Measurements from ENCODE around the gene DCPS.
"Not testable (repeated sequence)": the region's sequence is repeated elsewhere in the genome, so short reads cannot be mapped to it uniquely, and the experiment has no call there.

The DCPS gene

DNA sequence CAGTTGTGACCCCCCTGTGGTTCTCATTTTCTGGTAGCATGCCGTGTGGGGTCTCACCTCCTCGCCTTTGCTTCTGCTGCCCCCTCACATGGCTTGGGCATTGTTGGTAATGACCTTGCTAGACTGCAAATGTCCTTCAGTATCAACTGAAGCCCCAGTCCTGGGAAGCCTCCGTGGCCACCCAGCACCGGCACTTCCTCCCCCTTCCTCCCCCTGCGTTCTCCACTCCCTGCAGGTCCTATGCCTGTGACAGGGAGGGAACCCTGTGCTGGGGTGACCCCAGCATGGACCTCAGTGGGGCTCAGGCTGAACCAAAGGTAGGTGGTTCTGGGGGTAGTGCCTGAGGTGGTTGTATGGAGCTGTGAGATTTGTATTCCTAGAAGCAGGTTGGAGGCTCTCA lies 57.5 kb downstream of the DCPS start:
- no peak for DNase-seq
- WGBS (ENCODE audit: extremely low coverage, insufficient coverage, low lambda C conversion rate), result no CpG with 5 or more reads among the region's 5 CpGs
- Histone ChIP-seq H2BK120ac (ENCODE audit: low read depth, low read length) (no peak overlapping the region), H3K27me3 (ENCODE audit: insufficient read depth, low read length, poor library complexity) (no peaks in the 10 kb centered on the region), H3K56ac (ENCODE audit: low read length) (no peak overlapping the region), H3K23ac (ENCODE audit: low read length) (no peak overlapping the region), H3K9ac (ENCODE audit: low read length) (no peak overlapping the region), H2AK5ac (ENCODE audit: low read length) (no peak overlapping the region), H2BK15ac (replicated peaks; ENCODE audit: low read depth) (no peak overlapping the region), H3K4me1 (ENCODE audit: control insufficient read depth, low read depth, low read length) (no peaks in the 10 kb centered on the region), H3K4me2 (ENCODE audit: low read length) (no peak overlapping the region), H3K27ac (ENCODE audit: low read depth, low read length) (no peak overlapping the region), H4K5ac (ENCODE audit: low read length) (no peak overlapping the region), H4K8ac (ENCODE audit: low read depth, low read length) (no peak overlapping the region), H3K4me3 (ENCODE audit: low read length) (no peak overlapping the region), H3K79me1 (ENCODE audit: low read length) (peaks cover 11% of the 10 kb centered on the region), H3K4ac (ENCODE audit: low read depth, low read length) (no peak overlapping the region), H3K36me3 (ENCODE audit: control insufficient read depth, insufficient read depth, low read length) (no peaks in the 10 kb centered on the region), H2BK5ac (ENCODE audit: low read length) (no peak overlapping the region), H3K79me2 (ENCODE audit: control insufficient read depth, insufficient read depth, low read length) (peaks cover 2% of the 10 kb centered on the region), H3K18ac (ENCODE audit: low read length) (no peak overlapping the region)

DNA sequence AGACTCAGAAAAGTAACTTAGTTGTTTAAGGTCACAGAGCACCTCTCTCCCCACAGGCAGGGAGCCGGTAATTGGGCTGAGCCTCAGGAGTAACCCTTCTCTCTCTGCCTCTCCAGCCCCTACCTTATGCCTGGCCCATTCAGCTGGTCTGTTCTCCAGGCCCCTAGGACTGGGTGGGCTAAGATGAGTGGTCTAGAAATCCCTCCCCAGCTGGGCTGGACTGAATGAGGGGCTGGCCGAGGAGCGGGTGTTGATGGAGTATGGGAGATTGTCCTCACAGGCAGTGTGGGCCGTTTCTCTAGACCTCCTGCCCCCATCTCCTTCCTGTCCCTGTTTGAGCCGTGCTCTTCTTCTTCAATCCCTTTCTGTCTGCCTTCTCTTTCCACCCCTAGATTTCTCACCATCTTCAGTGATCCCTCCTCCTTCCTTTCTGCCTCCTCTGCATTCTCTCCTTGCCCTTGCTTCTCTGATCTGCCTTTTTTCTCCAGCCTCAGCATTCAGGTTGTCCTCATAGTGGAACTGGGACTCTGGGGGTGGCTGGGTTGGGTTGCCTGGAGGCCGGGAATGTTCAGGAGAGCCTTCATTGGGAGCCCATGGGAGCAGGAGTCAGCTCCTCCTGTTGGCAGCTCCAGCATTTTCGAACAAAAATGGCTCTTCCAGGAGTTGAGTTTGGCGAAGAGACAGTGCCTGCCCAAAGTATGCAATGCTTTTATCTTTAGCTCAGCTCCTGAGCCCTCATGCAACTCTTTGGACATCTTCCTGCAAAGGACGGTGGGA lies 59.2 kb downstream of the DCPS start:
- whole genome bisulfite sequencing (ENCODE audit: extremely low coverage, insufficient coverage, low lambda C conversion rate), result no CpG with 5 or more reads among the region's 9 CpGs
- no peak overlapping the region for H2AK5ac ChIP-seq (ENCODE audit: low read length)
- H3K4me2 ChIP-seq (ENCODE audit: low read length), result no peak overlapping the region

DNA sequence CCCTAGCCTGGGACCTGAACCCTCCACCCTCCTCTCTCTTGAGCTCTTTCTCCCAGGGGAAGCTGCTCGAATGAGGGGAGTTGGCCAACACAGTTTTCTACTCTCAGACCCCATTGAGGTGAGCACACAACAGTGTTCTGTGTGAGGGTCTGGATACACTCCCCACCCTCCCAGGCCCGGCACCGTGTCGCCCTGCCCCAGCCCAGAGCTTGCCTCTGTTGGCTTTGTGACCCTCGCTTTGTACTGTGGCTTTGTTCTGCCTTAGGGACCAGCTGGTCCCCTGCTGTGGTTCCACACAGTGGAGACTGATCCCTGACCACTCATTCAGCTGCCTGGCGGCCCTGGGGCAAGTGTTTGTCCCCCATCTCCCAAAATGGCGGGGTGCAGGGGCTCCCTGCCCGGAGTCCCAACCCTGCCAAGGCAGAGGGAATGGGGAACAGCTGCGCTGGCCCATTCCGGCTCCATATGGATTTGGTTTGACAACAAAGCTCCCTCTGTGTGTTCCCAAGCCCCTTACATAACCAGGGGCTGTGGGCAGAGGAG lies 59.9 kb downstream of the DCPS start:
- Histone ChIP-seq H3K9ac (ENCODE audit: low read length) (no peak overlapping the region), H2AK5ac (ENCODE audit: low read length) (no peak overlapping the region), H3K23ac (ENCODE audit: low read length) (no peak overlapping the region), H3K4ac (ENCODE audit: low read depth, low read length) (no peak overlapping the region), H3K4me3 (ENCODE audit: low read length) (no peak overlapping the region), H4K5ac (ENCODE audit: low read length) (no peak overlapping the region), H3K79me2 (ENCODE audit: control insufficient read depth, insufficient read depth, low read length) (no peaks in the 10 kb centered on the region), H2BK5ac (ENCODE audit: low read length) (no peak overlapping the region), H3K27ac (ENCODE audit: low read depth, low read length) (no peak overlapping the region), H4K8ac (ENCODE audit: low read depth, low read length) (no peak overlapping the region), H3K79me1 (ENCODE audit: low read length) (peaks cover 8% of the 10 kb centered on the region), H3K36me3 (ENCODE audit: control insufficient read depth, insufficient read depth, low read length) (no peaks in the 10 kb centered on the region), H3K27me3 (ENCODE audit: insufficient read depth, low read length, poor library complexity) (no peaks in the 10 kb centered on the region), H3K4me1 (ENCODE audit: control insufficient read depth, low read depth, low read length) (peaks cover 2% of the 10 kb centered on the region), H2BK120ac (ENCODE audit: low read depth, low read length) (no peak overlapping the region), H3K56ac (ENCODE audit: low read length) (no peak overlapping the region), H3K18ac (ENCODE audit: low read length) (no peak overlapping the region), H3K4me2 (ENCODE audit: low read length) (no peak overlapping the region), H2BK15ac (replicated peaks; ENCODE audit: low read depth) (no peak overlapping the region)
- DNase-seq, result no peak
- WGBS (ENCODE audit: extremely low coverage, insufficient coverage, low lambda C conversion rate), result no CpG with 5 or more reads among the region's 10 CpGs

More for the DNA sequence above, 59.2 kb downstream of the DCPS start:
- Histone ChIP-seq H3K27ac (ENCODE audit: low read depth, low read length) (no peak overlapping the region), H3K4me1 (ENCODE audit: control insufficient read depth, low read depth, low read length) (peaks cover 2% of the 10 kb centered on the region), H3K9ac (ENCODE audit: low read length) (no peak overlapping the region), H4K5ac (ENCODE audit: low read length) (no peak overlapping the region), H2BK15ac (replicated peaks; ENCODE audit: low read depth) (no peak overlapping the region), H3K36me3 (ENCODE audit: control insufficient read depth, insufficient read depth, low read length) (no peaks in the 10 kb centered on the region), H3K79me1 (ENCODE audit: low read length) (peaks cover 8% of the 10 kb centered on the region), H3K27me3 (ENCODE audit: insufficient read depth, low read length, poor library complexity) (no peaks in the 10 kb centered on the region), H2BK5ac (ENCODE audit: low read length) (no peak overlapping the region), H3K4ac (ENCODE audit: low read depth, low read length) (no peak overlapping the region), H3K23ac (ENCODE audit: low read length) (no peak overlapping the region), H2BK120ac (ENCODE audit: low read depth, low read length) (no peak overlapping the region), H3K4me3 (ENCODE audit: low read length) (no peak overlapping the region), H4K8ac (ENCODE audit: low read depth, low read length) (no peak overlapping the region), H3K79me2 (ENCODE audit: control insufficient read depth, insufficient read depth, low read length) (no peaks in the 10 kb centered on the region), H3K18ac (ENCODE audit: low read length) (no peak overlapping the region), H3K56ac (ENCODE audit: low read length) (no peak overlapping the region)
- no peak for DNase-seq

DNA sequence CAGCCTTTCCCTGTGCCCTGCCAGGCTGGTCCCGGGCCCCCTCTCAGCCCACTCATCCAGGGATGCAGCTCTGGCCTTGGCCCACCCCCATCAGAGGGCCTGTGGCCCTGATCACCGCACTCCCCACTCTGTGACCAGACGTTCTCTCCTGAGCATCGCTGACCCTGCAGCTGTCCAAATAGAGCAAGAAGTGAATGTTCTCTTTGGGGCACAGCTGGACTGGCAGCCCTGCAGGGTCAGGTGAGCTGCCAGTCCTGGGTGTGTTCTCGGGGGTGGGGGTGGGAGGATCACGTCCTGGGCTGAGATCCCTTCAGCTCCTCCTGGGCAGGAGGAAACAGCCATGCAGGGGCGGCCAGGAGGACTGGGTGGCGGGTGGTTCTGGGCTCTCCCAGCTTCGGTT lies 60.9 kb downstream of the DCPS start:
- H4K5ac ChIP-seq (ENCODE audit: low read length); H3K4ac ChIP-seq (ENCODE audit: low read depth, low read length); H3K18ac ChIP-seq (ENCODE audit: low read length); H2BK5ac ChIP-seq (ENCODE audit: low read length); H2BK120ac ChIP-seq (ENCODE audit: low read depth, low read length); H3K79me2 ChIP-seq (ENCODE audit: control insufficient read depth, insufficient read depth, low read length); H2BK15ac ChIP-seq (replicated peaks; ENCODE audit: low read depth); H3K56ac ChIP-seq (ENCODE audit: low read length); H3K79me1 ChIP-seq (ENCODE audit: low read length); H3K4me1 ChIP-seq (ENCODE audit: control insufficient read depth, low read depth, low read length); H3K9ac ChIP-seq (ENCODE audit: low read length); H4K8ac ChIP-seq (ENCODE audit: low read depth, low read length); H3K36me3 ChIP-seq (ENCODE audit: control insufficient read depth, insufficient read depth, low read length); DNase-seq; H3K23ac ChIP-seq (ENCODE audit: low read length); H2AK5ac ChIP-seq (ENCODE audit: low read length); H3K4me2 ChIP-seq (ENCODE audit: low read length); H3K27me3 ChIP-seq (ENCODE audit: insufficient read depth, low read length, poor library complexity); H3K4me3 ChIP-seq (ENCODE audit: low read length); H3K27ac ChIP-seq (ENCODE audit: low read depth, low read length): not testable (repeated sequence)
- WGBS (ENCODE audit: extremely low coverage, insufficient coverage, low lambda C conversion rate), result no CpG with 5 or more reads among the region's 9 CpGs

DNA sequence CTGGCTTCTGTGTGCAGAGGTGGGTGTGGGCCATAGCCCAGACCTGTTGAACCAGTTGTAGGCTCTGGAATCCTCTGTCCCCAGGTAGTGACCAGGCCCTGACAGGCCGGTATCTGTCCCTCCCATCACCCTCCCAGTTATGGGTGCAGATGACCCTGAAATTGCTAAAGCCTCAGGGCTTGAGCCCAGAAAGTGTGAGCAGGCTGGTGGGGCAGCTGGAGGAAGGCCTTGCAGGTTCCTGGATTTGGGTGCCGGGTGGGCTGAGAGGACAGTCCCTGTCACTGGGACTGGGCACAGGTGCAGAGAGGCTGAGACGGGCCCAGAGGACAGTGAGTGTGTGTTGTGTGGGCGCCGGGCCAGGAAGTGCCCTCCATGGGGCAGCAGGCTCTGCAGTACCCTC lies 61.6 kb downstream of the DCPS start:
- not testable (repeated sequence) for H2BK5ac ChIP-seq (ENCODE audit: low read length); H3K79me1 ChIP-seq (ENCODE audit: low read length); H3K4me3 ChIP-seq (ENCODE audit: low read length); H3K4me1 ChIP-seq (ENCODE audit: control insufficient read depth, low read depth, low read length); H3K18ac ChIP-seq (ENCODE audit: low read length); H3K27ac ChIP-seq (ENCODE audit: low read depth, low read length); H2BK15ac ChIP-seq (replicated peaks; ENCODE audit: low read depth); H2AK5ac ChIP-seq (ENCODE audit: low read length); H2BK120ac ChIP-seq (ENCODE audit: low read depth, low read length); H3K23ac ChIP-seq (ENCODE audit: low read length); H3K36me3 ChIP-seq (ENCODE audit: control insufficient read depth, insufficient read depth, low read length); H4K5ac ChIP-seq (ENCODE audit: low read length); H3K79me2 ChIP-seq (ENCODE audit: control insufficient read depth, insufficient read depth, low read length); DNase-seq; H3K27me3 ChIP-seq (ENCODE audit: insufficient read depth, low read length, poor library complexity); H3K9ac ChIP-seq (ENCODE audit: low read length); H3K56ac ChIP-seq (ENCODE audit: low read length); H3K4ac ChIP-seq (ENCODE audit: low read depth, low read length); H3K4me2 ChIP-seq (ENCODE audit: low read length); H4K8ac ChIP-seq (ENCODE audit: low read depth, low read length)
- WGBS (ENCODE audit: extremely low coverage, insufficient coverage, low lambda C conversion rate), result no CpG with 5 or more reads among the region's 5 CpGs

Measured in mesendoderm (in vitro differentiated cells).